PC-3 (cell line): ENCODE data around the gene DPYSL4. TPM values are rescaled to one million over a fixed set of nuclear protein-coding genes. Genes with fewer than 3 reads are reported as not detected.

ENCODE experiments used
- ATAC-seq: fragments of 200-7000 bp; cut with Tn5 transposase; 2 replicates; pipeline ENCODE4 v1.9.1; 2020; ENCODE audit warnings: mild to moderate bottlenecking, moderate library complexity
- BruUV-seq: library from RNA; stranded (reverse); fragments of 400-500 nt; replicated peaks from 2 replicates; lab custom pipeline; 2021; lab: Mats Ljungman, UMichigan
- CTCF ChIA-PET: fragments of 300-600 bp; sonication (Branson Sonifier 250); formaldehyde crosslinking; loops from one replicate; lab custom pipeline; 2022; ENCODE audit warnings: antibody characterized with exemption; lab: Charles Lee
- POLR2A ChIA-PET: fragments of 300-600 bp; sonication (Branson Sonifier 250); formaldehyde crosslinking; loops from one replicate; lab custom pipeline; 2022; ENCODE audit warnings: antibody characterized with exemption; ENCODE audit not compliant: unreplicated experiment; lab: Charles Lee
- DNase-seq: peaks from one replicate; pipeline ENCODE4 v3.0.0-alpha.2; 2015
- H2AFZ ChIP-seq: fragments of 300-600 bp; sonication (generic); 2 replicates; pipeline ENCODE4 v1.6.0; 2016; ENCODE audit warnings: antibody characterized with exemption, low read length
- H3F3A ChIP-seq: fragments of 300-600 bp; sonication (generic); one replicate; pipeline ENCODE4 v1.6.0; 2017; ENCODE audit warnings: antibody characterized with exemption, low read length, control low read depth, mild to moderate bottlenecking; ENCODE audit not compliant: unreplicated experiment
- H3K27ac ChIP-seq: fragments of 300-600 bp; sonication (generic); 2 replicates; pipeline ENCODE4 v1.5.1; 2016; ENCODE audit warnings: mild to moderate bottlenecking, low read length
- H3K27me3 ChIP-seq: fragments of 300-600 bp; sonication (generic); 2 replicates; pipeline ENCODE4 v1.6.1; 2016; ENCODE audit warnings: low read length, mixed read lengths
- H3K36me3 ChIP-seq: fragments of 300-600 bp; sonication (generic); 2 replicates; pipeline ENCODE4 v1.6.1; 2016; ENCODE audit warnings: low read depth, mixed run types, low read length, mixed read lengths
- H3K4me1 ChIP-seq: fragments of 300-600 bp; sonication (generic); 2 replicates; pipeline ENCODE4 v1.5.1; 2016; ENCODE audit warnings: low read length; ENCODE audit not compliant: insufficient read depth
- H3K4me2 ChIP-seq: fragments of 300-600 bp; sonication (generic); 2 replicates; pipeline ENCODE4 v1.6.0; 2016; ENCODE audit warnings: low read length
- H3K4me3 ChIP-seq: fragments of 300-600 bp; sonication (generic); 2 replicates; pipeline ENCODE4 v1.5.1; 2016; ENCODE audit warnings: mild to moderate bottlenecking, low read length, mixed read lengths
- H3K79me2 ChIP-seq: fragments of 300-600 bp; sonication (generic); 2 replicates; pipeline ENCODE4 v1.6.1; 2017; ENCODE audit warnings: low read length, mixed read lengths
- H3K9ac ChIP-seq: fragments of 300-600 bp; sonication (generic); 2 replicates; pipeline ENCODE4 v1.6.0; 2016; ENCODE audit warnings: mild to moderate bottlenecking, low read length
- H3K9me2 ChIP-seq: fragments of 300-600 bp; sonication (generic); replicated peaks from 2 replicates; pipeline ENCODE4 v1.6.1; 2016; ENCODE audit warnings: mixed run types, low read length, mixed read lengths
- H3K9me3 ChIP-seq: fragments of 300-600 bp; sonication (generic); 2 replicates; pipeline ENCODE4 v1.6.1; 2016; ENCODE audit warnings: low read length, mixed read lengths
- H4K20me1 ChIP-seq: fragments of 300-600 bp; sonication (generic); 2 replicates; pipeline ENCODE4 v1.6.1; 2016; ENCODE audit warnings: low read length, mixed read lengths
- EZH2 ChIP-seq: fragments of 300-600 bp; sonication (generic); IDR thresholded peaks from one replicate; pipeline ENCODE4 v1.6.1; 2017; ENCODE audit warnings: antibody characterized with exemption, mild to moderate bottlenecking, low read length; ENCODE audit not compliant: unreplicated experiment
- EZH2phosphoT487 ChIP-seq: fragments of 300-600 bp; sonication (generic); IDR thresholded peaks from 2 replicates; pipeline ENCODE4 v1.6.1; 2018; ENCODE audit warnings: mild to moderate bottlenecking, antibody characterized with exemption, low read length, borderline replicate concordance
- intact Hi-C: fragments of 100-400 bp; cut with micrococcal nuclease; formaldehyde crosslinking; loops from 2 replicates; pipeline ENCODE4 v1.9.0; 2023
- total RNA-seq: library from RNA; depleted of rRNA; stranded (reverse); fragments of >200 nt; gene quantifications from 2 replicates; pipeline ENCODE4 v1.2.3, GENCODE V29; 2014
- TF ChIP-seq, protein P1 (sequence below): fragments of 300-600 bp; sonication (generic); conservative IDR thresholded peaks from 2 replicates; pipeline ENCODE4 v1.5.1; 2017; ENCODE audit warnings: antibody characterized with exemption, low read depth, mild to moderate bottlenecking, low read length

The DPYSL4 gene
- total RNA-seq, 1 experiment from 2014 or later, result 10.2 TPM

DNA sequence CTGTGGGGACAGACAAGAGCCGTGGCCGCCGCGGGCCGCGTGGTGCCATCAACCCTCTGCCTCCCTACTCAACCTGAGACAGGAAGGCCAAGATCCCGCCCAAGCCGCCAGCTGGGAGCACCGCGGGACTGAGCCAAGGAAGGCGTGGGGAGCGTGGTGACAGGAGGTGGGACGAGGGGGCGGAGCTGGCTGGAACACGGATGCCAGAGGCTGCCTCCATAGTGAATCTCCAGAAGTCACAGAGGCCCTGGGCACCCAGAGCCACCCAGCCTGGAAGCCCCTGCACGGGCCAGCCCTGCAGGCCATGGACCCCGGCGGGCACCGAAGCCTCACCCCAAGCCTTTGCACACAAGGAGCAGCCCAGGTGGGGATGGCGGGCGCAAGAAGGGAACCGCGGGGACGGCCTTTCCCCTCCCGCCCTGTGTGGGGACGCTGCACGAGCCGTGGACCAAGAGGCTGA is 18.1 kb upstream of the DPYSL4 start:
- Histone ChIP-seq H3K4me2 (no peak overlapping the region), H3F3A (no peaks in the 10 kb centered on the region), H4K20me1 (no peaks in the 10 kb centered on the region), H3K9me3 (no peaks in the 10 kb centered on the region), H3K27ac (no peak overlapping the region), H3K27me3 (no peaks in the 10 kb centered on the region), H3K9ac (no peak overlapping the region), H3K36me3 (no peaks in the 10 kb centered on the region), H3K4me1 (no peaks in the 10 kb centered on the region), H2AFZ (no peak overlapping the region), H3K79me2 (no peaks in the 10 kb centered on the region), H3K9me2 (no peaks in the 10 kb centered on the region), H3K4me3 (no peak overlapping the region)
- no peak for ATAC-seq
- POLR2A ChIA-PET, result no interaction called here
- no peak for TF ChIP-seq EZH2phosphoT487
- TF ChIP-seq EZH2, result no peak
- TF ChIP-seq, protein P1, sequence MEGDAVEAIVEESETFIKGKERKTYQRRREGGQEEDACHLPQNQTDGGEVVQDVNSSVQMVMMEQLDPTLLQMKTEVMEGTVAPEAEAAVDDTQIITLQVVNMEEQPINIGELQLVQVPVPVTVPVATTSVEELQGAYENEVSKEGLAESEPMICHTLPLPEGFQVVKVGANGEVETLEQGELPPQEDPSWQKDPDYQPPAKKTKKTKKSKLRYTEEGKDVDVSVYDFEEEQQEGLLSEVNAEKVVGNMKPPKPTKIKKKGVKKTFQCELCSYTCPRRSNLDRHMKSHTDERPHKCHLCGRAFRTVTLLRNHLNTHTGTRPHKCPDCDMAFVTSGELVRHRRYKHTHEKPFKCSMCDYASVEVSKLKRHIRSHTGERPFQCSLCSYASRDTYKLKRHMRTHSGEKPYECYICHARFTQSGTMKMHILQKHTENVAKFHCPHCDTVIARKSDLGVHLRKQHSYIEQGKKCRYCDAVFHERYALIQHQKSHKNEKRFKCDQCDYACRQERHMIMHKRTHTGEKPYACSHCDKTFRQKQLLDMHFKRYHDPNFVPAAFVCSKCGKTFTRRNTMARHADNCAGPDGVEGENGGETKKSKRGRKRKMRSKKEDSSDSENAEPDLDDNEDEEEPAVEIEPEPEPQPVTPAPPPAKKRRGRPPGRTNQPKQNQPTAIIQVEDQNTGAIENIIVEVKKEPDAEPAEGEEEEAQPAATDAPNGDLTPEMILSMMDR, result no peak
- BruUV-seq, result no TSS peak
- intact Hi-C loops, result no loop called here
- no peak for DNase-seq
- CTCF ChIA-PET, result no interaction called here

DNA sequence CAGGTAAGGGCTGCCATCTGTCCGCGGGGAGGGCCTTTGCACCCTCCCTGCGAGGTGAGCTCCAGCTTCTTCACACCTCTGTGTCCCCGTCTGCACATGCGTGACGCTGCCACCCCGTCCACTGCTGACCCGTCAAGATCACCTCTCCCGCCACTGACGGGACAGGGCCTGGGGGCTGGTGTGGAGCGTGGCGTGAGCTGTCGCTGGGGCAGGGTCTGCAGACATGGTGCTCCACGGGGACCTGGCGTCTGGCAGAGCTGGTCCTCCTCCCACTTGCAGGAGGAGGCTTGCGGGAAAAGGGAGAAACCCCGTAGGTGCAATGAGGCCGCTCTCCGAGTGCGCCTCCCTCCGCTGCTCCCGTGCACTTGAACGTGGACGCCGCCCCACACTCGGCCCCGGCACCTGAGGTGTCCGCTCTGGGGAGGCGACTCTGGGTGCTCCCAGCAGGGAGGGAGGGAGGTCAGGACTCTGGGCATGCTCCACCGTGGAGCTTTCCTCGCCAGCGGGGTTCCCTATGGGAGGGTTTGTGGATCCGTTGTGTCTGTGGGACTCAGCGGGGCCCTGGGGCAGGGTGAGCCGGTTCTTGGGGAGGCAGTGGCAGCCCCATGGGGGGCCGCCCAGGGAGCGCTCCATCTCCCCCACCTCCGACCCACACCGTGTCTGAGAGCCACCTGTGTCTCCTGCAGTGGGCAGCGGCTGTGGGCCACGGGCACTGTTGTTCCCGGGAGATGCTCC is 17.6 kb upstream of the DPYSL4 start:
- Histone ChIP-seq H4K20me1 (no peaks in the 10 kb centered on the region), H2AFZ (no peak overlapping the region), H3K4me1 (no peaks in the 10 kb centered on the region), H3K9ac (no peak overlapping the region), H3K27ac (no peak overlapping the region), H3K9me3 (no peaks in the 10 kb centered on the region), H3K27me3 (no peaks in the 10 kb centered on the region), H3F3A (no peaks in the 10 kb centered on the region), H3K36me3 (no peaks in the 10 kb centered on the region), H3K4me2 (no peak overlapping the region), H3K4me3 (no peak overlapping the region), H3K79me2 (no peaks in the 10 kb centered on the region), H3K9me2 (no peaks in the 10 kb centered on the region)
- DNase-seq (no peak), ATAC-seq (no peak)
- TF ChIP-seq EZH2 (no peak), EZH2phosphoT487 (no peak)
- TF ChIP-seq, protein P1, result no peak
- no TSS peak for BruUV-seq
- POLR2A ChIA-PET, result no interaction called here
- CTCF ChIA-PET, result no interaction called here
- intact Hi-C loops, result no loop called here

DNA sequence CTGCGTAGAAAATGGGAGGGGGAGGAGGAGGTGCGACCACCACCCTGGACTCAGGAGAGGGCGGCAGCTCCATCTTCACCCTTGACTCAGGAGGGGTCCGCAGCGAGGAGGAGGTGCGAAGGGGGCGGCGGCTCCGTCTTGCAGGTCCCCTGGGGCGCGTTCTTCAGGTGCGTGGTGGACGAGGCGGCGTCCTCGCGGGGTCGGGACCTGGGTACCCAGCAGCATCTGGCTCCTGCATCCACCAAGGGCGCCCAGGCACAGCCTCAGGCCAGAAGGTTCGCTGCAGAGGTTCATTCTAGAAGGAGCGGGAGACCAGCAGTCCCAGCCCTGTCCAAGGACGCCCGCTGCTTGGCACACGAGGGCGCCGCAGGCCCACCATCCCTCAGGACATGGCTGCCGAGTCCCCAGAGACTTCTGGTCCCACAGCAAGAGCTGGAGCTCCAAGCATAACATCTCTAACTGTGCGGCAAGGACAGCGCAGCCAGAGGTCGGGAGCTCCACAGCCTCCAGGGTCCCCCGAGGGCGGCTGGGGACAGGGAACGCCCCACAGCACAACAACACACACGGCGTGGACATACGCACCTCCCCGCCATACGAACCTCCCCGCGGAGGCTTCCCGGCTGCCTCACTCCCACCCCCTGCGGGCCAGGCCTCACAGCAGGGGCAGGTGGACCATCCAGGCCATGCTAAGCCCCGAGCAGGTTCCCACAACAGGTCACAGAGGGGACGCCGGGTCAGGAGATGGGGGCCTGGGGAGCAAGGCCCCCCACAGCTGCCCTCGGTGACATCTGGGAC is 16.8 kb upstream of the DPYSL4 start:
- intact Hi-C loops, result no loop called here
- Histone ChIP-seq H3K4me1 (no peaks in the 10 kb centered on the region), H3K79me2 (no peaks in the 10 kb centered on the region), H3K9me3 (no peaks in the 10 kb centered on the region), H3K4me2 (no peak overlapping the region), H3K27ac (no peak overlapping the region), H3K4me3 (no peak overlapping the region), H3K36me3 (no peaks in the 10 kb centered on the region), H4K20me1 (no peaks in the 10 kb centered on the region), H3F3A (no peaks in the 10 kb centered on the region), H2AFZ (no peak overlapping the region), H3K9me2 (no peaks in the 10 kb centered on the region), H3K27me3 (no peaks in the 10 kb centered on the region), H3K9ac (no peak overlapping the region)
- no peak for TF ChIP-seq EZH2
- TF ChIP-seq, protein P1, result no peak
- no peak for TF ChIP-seq EZH2phosphoT487
- POLR2A ChIA-PET, result no interaction called here
- DNase-seq (no peak), ATAC-seq (no peak)
- CTCF ChIA-PET, result no interaction called here
- no TSS peak for BruUV-seq
